HG03196 (cell line): ENCODE results near the gene TCF15.
"Not testable (repeated sequence)": the region's sequence is repeated elsewhere in the genome, so short reads cannot be mapped to it uniquely, and the experiment has no call there.

Experiments used
- ATAC-seq: cut with Tn5 transposase; IDR thresholded peaks from one replicate; pipeline ENCODE4 v1.9.1; 2021; ENCODE audit not compliant: unreplicated experiment

Gene TCF15

DNA sequence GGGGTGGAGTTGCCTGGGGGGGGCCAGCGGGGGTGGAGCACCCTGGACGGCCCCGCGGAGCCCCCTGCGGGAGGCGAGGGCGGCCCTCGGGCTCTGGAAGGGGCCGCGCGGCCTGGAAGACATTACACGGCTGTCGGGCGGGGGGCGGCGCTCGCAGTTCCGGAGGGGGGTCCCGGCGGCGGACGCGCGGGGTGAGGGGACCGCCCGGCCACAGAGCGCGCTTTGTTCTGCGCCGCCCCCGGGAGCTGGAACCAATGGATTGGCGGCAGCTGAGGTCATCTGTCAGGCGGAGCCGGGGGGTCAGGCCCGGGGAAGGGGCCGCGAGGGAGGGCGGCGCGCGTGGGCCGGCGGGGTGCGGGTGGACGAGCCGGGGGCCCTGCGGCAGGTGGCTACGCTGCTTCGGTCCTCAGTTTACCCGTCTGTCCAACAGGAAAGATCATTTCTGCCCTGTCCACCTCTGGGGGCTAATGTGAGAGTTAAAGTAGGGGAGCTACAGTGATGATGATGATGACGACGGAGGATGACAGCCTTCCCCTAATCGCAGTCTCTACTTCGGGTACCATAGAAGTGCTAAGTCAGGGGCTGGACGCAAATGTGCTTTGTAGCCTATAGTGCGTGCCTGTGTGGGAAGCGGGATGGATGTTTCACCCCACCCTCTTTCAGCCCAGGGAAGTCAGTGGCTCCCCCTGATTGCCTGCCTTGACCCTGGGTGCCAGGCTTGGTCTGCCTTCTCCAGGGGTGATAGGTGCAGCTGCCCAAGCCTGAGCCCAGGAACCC lies 32.5 kb upstream of the TCF15 start:
- ATAC-seq: no peak

DNA sequence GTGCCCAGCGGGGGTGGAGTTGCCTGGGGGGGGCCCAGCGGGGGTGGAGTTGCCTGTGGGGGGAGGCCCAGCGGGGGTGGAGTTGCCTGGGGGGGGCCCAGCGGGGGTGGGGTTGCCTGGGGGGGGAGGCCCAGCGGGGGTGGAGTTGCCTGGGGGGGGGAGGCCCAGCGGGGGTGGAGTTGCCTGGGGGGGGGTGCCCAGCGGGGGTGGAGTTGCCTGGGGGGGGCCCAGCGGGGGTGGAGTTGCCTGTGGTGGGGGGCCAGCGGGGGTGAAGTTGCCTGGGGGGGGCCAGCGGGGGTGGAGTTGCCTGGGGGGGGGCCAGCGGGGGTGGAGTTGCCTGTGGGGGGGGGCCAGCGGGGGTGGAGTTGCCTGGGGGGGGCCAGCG lies 31.9 kb upstream of the TCF15 start:
- ATAC-seq: not testable (repeated sequence)

DNA sequence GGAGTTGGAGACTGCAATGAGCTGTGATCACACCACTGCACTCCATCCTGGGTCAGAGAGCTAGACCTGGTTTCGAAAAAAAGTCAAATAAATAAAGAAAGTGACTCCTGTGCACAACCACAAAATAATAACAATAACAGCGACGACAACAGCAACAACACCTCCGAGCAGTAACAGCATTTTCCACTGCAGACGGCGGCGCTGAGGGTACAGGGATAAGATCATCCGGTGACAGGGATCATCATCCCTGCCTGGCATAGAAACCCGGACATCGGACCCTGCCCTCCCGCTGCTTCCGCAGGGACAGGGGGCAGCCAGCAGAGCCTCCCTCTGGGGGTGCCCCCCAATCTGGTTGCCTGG lies 31.4 kb upstream of the TCF15 start:
- no peak for ATAC-seq

DNA sequence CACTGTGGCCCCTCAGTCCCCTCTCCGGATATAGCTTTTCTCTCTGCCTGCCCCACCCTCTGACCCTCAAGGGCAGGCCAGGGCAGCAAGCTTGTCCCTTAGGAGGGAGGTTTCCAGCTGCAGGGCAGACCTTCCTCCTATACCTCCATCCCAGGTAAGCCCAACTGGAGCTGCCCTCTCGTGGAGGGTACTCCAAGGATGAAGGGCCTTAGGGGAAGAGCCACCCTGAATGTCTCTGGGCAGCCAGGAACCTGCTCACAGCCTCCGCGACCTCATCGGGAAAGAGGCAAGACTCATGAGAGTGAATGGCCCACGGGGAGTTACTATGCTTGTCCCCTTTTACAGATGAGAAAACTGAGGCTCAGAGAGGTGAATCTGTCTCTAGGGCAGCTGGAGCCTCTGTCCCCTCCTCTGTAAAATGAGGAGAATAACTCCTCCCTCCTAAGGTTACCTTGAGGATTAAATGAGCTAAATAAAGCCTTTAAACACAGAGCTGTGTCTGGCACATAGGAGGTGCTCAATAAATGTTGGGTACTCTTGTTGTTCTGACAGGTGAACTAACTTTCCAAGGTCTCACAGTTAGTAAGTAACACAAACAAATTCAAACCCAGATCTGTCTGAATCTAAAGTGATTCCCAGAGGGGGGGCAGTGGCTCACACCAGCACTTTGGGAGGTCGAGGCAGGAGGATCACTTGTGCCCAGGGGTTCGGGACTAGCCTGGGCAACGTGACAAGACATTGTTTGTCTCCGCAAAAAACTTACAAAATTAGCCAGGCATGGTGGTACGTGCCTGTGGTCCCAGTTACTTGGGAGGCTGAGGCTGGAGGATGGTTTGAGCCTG lies 30.8 kb upstream of the TCF15 start:
- no peak for ATAC-seq

DNA sequence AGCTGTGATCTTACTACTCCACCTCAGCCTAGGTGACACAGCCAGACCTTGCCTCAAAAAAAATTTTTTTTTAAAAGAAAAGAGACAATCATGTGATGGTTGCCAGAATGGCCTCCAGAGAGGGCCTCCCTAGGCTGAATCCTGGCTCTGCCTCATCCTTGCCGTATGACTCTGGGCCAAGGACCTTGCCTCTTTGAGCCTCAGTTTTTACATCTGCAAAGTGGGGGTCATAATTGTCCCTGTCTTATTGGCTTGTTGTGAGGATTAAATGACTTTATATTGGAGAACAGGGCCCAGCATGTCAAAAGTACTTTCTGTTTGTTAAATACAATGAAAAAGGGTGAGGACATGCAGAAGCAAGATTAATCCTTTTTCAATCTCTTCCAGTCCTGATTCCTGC lies 28.5 kb upstream of the TCF15 start:
- no peak for ATAC-seq

DNA sequence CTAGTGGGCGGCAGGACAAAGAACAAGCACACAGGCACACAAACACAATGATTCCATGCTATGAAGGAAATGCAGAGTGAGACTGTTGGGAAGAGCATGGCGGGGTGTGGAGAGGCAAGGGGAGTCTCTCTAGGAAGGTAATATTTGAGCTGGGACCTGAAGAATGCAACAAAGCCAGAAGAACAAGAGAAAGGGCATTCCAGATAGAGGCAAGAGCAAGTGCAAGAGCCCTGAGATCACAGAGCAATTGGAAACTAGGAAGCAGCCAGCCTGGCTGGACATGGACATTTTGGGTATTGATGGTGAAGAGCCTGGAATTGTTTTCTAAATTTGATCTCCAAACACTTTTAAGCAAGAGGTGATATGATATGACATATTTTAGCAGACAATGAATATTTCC lies 27.4 kb upstream of the TCF15 start:
- no peak for ATAC-seq

DNA sequence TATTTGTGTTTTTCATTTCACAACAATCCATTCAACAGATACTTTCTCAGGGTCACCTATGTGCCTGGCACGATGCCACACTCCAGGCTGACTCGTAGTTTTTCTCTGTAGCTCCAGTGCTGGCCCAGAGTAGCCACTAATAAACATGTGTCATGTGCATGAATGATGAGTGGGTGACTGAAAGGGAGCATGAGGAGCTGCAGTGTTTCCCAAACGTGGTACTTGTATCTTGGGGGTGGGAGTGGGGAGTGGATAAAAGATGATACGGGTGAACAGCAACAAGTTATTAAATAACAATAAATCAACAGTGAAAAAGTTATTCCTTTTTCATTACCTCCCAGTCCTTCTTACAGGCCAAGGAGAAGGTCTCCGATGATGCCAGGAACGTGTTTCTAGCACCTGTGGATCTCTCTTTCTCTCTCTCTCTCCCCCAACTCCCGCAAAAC lies 25.8 kb upstream of the TCF15 start:
- no peak for ATAC-seq

DNA sequence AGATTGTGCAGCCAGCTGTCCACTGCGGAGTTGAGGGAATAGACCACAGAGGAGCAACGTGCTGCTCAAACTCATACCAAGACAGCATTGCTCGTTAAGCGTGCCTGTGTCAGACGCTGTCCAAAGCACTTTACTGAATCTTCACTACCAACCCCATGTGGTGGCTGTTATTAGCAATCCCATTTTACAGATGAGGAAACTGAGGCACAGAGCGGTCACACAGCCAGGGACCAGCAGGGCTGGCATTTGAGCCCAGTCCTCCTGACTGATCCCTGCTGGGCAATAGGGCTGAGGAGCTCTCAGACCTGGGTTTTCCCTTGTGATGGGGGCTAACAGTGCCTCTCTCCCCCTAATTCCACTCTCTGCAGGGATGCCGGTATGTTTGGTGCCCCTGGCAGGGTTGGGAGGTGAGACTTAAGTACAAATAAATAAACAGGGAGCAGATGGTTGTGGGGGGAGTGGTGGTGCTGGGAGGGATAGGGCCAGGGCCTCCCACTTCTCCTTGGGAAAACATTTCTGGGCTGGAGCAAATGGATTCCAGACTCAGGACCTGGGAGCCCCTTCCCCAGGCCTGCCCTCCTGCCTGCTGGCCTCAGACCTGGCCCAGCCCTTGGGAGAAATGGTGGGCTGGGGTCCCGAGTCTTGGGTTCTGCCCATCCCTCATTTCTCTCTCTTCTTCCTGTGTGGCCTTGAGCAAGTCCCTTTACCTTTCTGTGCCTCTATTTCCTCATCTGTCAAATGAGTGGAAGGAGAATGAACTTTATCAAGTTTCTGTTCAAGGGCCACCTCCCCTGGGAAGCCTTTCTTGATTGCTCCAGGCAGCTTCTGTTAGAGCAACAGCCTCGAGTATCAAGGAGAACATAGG lies 25.2 kb upstream of the TCF15 start:
- ATAC-seq: no peak

DNA sequence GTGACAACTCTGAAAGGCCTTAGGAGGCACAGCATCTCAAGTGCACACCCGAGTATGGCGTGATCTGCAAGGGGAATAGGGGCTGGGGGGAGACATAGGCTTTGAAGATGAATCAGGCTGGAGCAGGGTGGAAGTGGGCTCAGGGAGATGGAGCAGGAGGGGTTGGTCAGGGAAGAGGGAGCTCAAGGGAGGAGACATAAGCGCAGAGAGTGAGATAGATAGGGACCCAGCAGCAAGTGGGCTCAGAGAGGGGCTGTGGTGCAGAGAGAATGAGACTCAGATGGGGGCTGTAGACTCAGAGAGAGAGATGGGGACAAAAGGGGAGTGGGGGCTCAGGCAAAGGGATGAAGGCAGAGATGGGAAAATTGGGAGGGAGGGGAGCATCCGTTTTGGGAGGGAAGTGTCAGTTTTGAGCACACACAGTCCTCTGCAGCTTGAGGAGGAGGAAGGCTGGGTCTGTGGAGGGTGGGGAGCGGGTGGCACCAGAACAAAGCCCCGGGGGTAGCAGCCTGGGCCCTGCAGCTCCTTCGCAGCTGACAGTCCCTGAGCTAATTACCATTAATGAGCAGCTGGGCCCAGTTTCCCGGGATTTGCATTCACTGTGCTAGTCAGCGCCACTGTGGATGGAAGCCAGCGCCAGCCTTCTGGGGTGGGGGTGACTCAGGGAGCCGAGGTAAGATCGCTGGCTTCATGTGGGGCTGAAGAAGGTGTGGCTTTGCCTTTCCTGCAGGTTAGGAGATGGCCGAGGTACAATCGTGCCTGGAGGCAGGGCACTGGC lies 24.2 kb upstream of the TCF15 start:
- no peak for ATAC-seq

DNA sequence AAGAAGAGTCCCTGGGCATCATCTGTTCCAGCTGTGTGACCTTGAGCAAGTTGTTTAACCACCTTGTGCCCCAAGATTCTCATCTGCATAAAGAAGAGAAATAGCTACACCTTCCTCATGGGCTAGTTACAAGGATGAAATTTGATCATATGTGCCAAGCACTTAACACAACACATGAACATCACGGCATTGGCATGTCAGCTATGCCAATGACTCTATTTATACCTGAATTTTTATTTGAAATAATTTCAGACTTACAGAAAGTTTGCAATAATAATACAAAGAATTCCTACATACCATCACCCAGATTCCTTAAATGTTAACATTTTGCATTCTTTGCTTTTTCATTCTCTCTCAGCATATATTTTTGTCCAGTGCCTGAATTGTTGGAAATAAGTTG lies 21.0 kb upstream of the TCF15 start:
- ATAC-seq: no peak

DNA sequence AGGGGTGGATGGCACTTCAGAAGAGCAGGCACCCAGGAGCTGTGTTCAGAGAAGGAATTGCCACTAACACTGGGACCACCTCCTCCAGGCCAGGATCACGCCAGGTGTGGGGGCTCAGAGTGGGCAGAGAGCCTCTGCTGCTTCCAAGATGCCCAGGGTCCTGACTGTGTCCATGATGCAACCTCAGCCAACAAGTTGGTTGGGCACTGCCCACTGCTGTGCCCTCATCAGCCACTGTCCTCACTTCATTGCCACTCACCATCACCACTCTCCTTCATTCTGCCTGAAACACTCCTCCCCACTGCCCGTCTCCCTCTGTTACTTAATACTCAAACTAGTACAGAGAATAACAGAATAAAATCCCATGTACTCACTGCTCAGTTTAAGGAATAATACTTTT lies 16.5 kb upstream of the TCF15 start:
- no peak for ATAC-seq

DNA sequence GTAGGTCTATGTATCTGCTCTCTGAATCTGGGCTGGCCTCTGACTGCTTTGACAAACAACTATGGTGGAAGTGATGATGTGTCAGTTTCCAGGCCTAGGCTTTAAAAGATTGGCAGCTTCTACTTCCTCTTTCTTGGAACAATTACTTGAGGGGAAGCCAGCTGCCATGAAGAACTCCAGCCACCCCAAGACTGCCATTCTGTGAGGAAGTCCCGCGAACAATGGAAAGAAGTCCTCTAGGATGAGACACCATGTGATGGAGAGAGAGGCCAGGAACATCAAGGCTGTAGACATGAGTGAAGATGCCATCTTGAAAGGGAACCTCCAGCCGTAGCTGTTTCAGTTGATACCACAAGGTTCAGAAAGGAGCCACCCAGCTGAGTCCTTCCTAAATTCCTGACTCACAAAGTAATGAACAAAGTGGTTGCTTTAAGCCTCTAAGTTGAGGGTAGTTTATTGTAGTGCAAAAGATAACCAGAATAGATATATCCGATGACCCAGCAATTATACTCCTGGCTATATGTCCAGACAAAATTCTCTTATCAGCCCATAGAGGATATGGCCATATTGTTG lies 15.3 kb upstream of the TCF15 start:
- ATAC-seq: no peak

DNA sequence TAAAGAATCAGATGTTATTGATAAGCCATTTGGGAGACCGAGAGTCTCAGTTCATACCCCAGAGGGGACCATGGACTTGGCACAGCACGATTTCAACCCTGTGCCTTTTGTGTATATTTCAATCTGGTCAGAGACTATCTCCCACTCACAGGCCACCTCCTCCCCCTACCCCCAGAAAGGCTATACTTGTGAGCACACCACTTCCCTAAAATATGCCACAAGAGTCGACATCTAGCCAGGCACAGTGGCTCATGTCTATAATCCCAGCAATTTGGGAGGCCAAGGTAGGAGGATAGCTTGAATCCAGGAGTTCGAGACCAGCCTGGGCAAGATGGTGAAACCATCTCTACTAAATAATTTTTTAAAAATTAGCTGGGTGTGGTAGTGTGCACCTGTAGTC lies 13.6 kb upstream of the TCF15 start:
- ATAC-seq: no peak

DNA sequence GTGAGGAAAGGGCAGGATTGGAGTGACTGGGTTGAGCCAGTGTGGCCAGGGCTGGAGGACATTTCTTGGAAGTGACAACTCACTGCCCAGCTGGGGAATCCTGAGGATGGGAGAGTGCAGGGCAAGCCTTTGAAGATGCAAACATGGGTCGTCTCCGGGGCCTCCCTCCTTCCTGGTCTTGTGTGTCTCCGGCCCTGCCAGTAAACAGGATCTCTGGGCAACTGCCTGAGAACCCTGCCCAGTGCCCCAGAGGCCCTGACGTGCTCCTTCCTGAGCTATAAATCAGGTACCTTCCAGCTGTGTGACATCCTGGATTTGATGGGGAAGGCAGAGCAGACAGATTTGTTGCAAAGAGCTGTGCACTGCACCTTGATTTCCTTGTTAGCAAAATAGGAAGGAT lies 12.9 kb upstream of the TCF15 start:
- ATAC-seq: no peak

DNA sequence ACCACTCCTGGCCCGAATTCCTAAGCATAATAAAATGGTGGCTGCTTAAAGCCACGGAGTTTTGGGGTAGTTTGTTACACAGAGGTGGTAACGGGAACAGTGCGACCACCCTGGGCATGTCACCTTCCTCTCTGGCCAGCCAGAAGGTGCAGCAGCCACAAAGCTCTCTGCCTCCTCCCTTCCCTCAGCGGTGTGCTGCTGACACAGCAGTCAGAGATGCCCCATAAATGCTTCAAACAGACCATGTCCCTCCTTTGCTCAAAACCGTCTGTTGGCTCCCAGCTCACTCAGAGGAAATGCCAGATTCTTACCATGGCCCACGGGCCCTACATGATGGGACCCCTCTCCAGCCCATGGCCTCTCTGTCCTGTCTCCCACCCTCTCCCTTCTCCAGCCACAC lies 12.1 kb upstream of the TCF15 start:
- ATAC-seq: no peak

DNA sequence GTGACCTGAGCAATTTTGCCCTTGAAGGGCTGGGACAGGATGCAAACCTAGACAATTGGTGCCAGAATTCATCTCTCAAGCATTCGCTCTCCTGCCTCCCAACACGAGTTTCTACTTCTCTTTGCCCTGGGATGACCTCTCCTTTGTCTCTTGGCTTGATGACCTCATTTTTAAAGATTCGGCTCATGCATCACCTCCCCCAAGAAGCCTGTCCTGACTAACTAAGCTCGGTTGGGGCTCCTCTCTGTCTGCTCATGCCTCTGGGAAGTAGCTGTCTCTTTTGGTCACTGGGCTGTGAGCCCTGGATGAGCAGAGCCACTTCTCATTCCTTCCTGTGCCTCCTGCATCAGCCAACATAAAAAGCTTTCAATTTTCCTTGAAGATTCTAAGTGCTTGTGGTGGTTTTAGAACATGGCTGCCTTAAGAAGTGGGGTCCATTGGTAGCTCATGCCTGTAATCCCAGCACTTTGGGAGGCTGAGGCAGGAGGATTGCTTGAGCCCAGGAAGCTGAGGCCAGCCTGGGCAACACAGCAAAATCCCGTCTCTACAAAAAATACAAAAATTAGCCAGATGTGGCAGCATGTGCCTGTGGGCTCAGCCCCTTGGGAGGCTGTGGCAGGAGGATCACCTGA lies 11.1 kb upstream of the TCF15 start:
- ATAC-seq: no peak

DNA sequence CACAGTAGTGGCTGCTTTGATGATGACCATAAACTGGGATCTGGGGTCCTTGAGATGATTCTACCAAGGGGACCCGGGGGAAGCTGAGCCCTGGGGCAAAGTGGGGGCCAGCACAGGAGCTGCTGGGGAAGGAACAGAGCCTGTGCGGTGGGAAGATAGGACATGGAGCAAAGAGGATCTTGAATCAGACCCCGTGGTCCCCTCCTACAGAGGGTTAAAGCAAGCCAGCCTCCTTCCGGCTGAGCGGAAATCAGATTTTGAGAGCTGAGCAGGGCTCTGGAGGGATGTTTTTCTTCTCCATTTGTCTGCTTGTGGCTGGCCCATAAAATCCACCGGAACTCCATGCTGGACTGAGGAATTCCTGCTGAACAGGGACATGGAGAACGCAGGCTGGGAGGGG lies 10.1 kb upstream of the TCF15 start:
- no peak for ATAC-seq

DNA sequence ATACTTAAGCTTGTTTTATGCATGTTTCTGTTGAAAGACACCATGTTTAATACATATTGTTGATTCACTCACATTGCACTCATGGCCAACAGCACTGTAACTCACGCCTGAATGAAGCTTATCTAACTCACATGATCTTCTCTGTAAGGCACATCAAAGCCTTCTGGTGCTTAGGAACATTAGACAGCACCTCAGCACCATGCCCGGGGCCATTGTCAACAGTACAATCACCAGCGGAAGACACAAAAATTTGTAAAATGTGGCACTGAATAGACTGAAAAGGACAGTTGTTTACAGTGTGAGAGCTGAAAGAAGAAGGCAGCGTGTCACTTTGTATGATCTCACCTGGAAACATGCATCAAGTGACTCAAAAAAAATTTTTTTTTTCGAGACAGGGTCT lies 8.9 kb upstream of the TCF15 start:
- no peak for ATAC-seq

DNA sequence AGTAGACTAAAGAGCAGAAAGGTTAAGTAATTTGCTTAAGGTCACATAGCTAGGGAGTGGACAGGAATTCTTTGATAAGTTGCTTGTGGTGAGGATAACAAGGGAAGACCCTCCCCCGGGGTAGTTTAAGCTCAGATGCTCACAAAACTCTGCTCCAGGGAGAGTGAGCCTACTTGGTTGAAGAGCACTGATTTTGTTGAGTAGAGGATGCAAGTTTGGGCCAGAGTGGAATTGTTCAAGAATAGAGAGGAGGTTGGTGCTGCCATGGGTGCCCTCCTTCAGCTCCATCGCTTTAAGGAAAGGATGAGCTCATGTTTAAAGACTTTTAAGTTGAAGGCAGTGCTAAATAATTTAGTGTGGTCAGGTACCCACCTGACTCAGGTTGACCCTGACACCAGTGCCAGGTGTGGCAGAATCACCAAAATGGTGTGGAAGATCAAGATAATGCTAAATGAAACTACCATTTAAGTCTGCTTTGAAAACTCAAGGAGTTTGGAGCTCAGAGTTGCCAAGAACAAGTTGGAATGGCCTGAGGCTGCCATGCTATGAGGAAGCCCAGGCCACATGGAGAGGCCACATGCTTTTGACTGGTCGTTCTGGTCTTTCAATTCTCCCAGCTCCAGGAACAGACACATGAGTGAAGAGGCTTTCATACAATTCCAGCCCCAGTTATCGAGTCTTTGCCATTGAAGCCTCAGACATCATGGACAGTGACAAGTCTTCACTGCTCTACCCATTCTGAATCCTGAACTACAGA lies 8.0 kb upstream of the TCF15 start:
- ATAC-seq: no peak
